HFF-Myc (cell line): Measurements from ENCODE around the gene NOS1.
"Not testable (repeated sequence)": the region's sequence is repeated elsewhere in the genome, so short reads cannot be mapped to it uniquely, and the experiment has no call there.

ENCODE experiments used
- DNase-seq: peaks from one replicate; pipeline ENCODE4 v3.0.0-alpha.2; 2011; ENCODE audit warnings: low read depth; ENCODE audit errors: extremely low read depth
- H3K4me3 ChIP-seq: replicated peaks from 2 replicates; pipeline ENCODE4 v1.5.1; 2011; ENCODE audit warnings: low read depth, mild to moderate bottlenecking, control low read depth, low read length
- TF ChIP-seq, protein P1 (sequence below): IDR thresholded peaks from 2 replicates; pipeline ENCODE4 v1.5.1; 2012; ENCODE audit warnings: mild to moderate bottlenecking, low read depth, low read length, control low read depth; ENCODE audit errors: missing control alignments

NOS1 gene

DNA sequence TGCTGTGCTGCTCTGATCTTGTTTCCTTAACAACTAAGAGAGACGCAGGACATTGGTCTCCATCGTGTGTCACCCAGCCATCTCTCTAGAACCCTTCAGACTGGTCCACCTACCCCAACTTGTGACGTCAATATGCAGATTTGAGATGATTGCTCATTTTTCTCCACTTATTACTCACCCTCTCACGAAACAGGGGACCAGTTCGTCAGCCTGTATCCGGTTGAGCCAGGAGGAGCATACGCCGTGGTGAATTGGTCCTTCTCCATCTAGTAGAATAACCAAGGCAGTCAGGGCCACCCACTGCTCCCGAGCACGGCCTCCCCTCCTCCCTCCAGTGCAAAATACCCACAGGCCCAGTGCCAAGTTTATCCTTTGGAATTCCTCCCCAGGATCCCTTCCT, 134.9 kb downstream of the NOS1 start:
- no peak overlapping the region for H3K4me3 ChIP-seq
- DNase-seq = no peak
- TF ChIP-seq, protein P1, sequence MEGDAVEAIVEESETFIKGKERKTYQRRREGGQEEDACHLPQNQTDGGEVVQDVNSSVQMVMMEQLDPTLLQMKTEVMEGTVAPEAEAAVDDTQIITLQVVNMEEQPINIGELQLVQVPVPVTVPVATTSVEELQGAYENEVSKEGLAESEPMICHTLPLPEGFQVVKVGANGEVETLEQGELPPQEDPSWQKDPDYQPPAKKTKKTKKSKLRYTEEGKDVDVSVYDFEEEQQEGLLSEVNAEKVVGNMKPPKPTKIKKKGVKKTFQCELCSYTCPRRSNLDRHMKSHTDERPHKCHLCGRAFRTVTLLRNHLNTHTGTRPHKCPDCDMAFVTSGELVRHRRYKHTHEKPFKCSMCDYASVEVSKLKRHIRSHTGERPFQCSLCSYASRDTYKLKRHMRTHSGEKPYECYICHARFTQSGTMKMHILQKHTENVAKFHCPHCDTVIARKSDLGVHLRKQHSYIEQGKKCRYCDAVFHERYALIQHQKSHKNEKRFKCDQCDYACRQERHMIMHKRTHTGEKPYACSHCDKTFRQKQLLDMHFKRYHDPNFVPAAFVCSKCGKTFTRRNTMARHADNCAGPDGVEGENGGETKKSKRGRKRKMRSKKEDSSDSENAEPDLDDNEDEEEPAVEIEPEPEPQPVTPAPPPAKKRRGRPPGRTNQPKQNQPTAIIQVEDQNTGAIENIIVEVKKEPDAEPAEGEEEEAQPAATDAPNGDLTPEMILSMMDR = no peak

DNA sequence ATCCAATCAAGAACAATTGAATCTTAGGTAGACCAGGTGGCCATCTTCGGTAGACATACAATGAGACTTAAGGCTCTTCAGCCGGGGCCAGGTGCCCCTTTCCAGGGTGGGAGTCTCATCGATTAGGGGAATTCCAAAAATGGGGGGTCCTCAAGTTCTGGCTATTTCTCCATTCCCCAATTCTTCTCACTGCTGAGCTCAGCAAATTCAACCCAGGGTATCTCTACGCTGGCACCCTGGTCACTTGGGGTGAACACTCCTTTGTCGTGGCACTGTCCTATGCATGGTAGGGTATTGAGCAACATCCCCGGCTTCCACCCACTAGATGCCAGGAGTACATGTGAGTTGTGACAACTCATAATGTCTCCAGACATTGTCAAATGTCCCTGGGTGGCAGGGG, 136.2 kb downstream of the NOS1 start:
- TF ChIP-seq, protein P1 = no peak
- DNase-seq = no peak
- no peak overlapping the region for H3K4me3 ChIP-seq

- DNase-seq = not testable (repeated sequence)
Measured at GRCh38 chr12:117220947-117221346, 140.5 kb downstream of the NOS1 start.

DNA sequence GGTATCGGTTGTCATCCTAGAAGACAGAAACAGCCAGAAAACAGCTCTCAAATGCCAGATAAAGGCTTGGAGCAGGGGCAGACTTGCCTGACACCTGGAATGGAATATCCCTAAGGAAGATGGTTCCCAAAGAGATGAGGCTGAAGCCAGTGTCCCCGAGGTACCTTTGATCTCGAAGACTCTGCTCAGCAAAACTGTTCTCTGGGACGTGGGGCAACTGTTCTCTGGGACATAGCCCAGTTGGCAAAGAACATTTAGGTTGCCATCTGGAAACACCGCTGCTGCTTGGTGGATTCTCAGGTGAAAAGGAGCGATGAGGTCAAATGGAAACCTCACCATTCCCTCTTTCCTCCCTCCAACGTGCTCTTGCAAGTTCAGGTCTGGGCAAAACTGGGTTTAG, 143.3 kb downstream of the NOS1 start:
- TF ChIP-seq, protein P1 = no peak
- DNase-seq = no peak
- no peak overlapping the region for H3K4me3 ChIP-seq

More at GRCh38 chr12:117220947-117221346, 140.5 kb downstream of the NOS1 start:
- H3K4me3 ChIP-seq = not testable (repeated sequence)

DNA sequence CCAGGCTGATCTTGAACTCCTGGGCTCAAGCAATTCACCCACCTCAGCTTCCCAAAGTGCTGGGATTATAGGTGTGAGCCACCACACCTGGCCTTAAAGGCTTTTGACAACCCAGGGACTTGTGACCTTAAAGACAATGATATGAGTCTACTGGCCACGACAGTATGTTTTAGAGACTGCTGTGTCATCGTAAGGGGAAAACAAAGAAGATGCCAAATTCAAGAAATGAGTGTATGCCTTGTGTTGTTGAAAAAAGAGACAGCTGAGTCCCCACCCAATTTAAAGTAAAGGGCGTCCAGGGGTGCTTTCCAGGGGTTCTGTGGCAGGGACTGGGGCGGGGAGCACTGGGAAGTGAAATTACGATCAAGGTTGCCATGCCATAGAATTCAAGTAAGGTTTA, 144.7 kb downstream of the NOS1 start:
- no peak for DNase-seq
- no peak overlapping the region for H3K4me3 ChIP-seq
- TF ChIP-seq, protein P1 = no peak

GRCh38 chr12:117214797-117215196, 146.6 kb downstream of the NOS1 start:
- TF ChIP-seq, protein P1 = no peak
- H3K4me3 ChIP-seq = no peak overlapping the region
- DNase-seq = no peak

DNA sequence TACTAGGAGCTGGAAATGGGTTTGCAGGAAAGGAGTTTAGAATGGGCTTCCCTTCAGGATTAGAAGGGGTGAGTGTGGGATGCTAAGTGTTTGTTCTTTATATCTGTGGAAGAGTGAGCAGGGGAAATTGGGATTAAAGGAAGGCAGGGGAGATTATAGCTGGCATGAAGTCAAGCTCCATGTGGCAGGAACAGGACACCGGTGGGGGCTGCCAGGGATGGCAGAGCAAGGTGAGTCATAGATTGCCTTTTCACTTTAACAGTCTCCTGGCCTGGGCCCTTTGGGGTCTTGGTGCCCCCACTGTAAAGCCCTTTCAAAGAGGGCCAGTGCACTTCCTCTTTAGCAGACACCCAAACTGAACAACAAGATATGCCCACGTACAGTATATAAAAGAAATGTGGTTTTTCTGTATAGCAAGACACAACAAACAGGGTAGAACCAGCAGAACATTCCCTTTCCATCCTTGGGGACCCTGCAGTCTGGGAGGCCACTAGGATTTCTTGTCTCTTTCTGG, 148.1 kb downstream of the NOS1 start:
- DNase-seq = no peak
- H3K4me3 ChIP-seq = no peak overlapping the region
- TF ChIP-seq, protein P1 = no peak
